Spinal cord (tissue), 10 donors: ENCODE data around the gene ZDHHC11B. TPM values are rescaled to one million over a fixed set of nuclear protein-coding genes. Genes with fewer than 3 reads are reported as not detected.
"Not testable (repeated sequence)": the region's sequence is repeated elsewhere in the genome, so short reads cannot be mapped to it uniquely, and the experiment has no call there.

Experiments used
- DNase-seq, 6 donors: peaks; one replicate each; pipeline versions ENCODE4 v3.0.0 to v3.0.0-alpha.2; 2013 to 2015; ENCODE audit warnings: low spot score in 6 of 6, low read depth in 4 of 6
- H3K27ac ChIP-seq: one replicate; pipeline ENCODE4 v1.5.1; 2013; ENCODE audit warnings: low read depth, low read length, control low read depth
- H3K27me3 ChIP-seq: one replicate; pipeline ENCODE4 v1.6.1; 2013; ENCODE audit warnings: low read length; ENCODE audit not compliant: control insufficient read depth, insufficient read depth
- H3K36me3 ChIP-seq: one replicate; pipeline ENCODE4 v1.6.1; 2013; ENCODE audit warnings: low read length; ENCODE audit not compliant: control insufficient read depth, insufficient read depth
- H3K4me1 ChIP-seq: one replicate; pipeline ENCODE4 v1.6.1; 2013; ENCODE audit warnings: low read length; ENCODE audit not compliant: control insufficient read depth, insufficient read depth
- H3K4me3 ChIP-seq: one replicate; pipeline ENCODE4 v1.5.1; 2013; ENCODE audit warnings: low read depth, low read length, control low read depth
- H3K9me3 ChIP-seq: one replicate; pipeline ENCODE4 v1.6.1; 2013; ENCODE audit warnings: low read length; ENCODE audit not compliant: control insufficient read depth, insufficient read depth
- WGBS: methylation state at CpG from one replicate; pipeline ENCODE4 v1.1.5; 2013; ENCODE audit warnings: missing lambda C conversion rate; ENCODE audit not compliant: insufficient coverage; 5-methylcytosine and 5-hydroxymethylcytosine counted together
- polyA plus RNA-seq, 2 donors: library from polyadenylated mRNA; unstranded; fragments of 120-200 nt; gene quantifications; one replicate each; pipeline ENCODE4 v1.2.1, GENCODE V29; 2013; ENCODE audit not compliant: insufficient read length in 2 of 2
- total RNA-seq, 2 donors: library from RNA; depleted of rRNA in 1 of 2; stranded (reverse); fragments of 120-200 nt in 1 of 2; fragments of >200 nt in 1 of 2; gene quantifications; one replicate each; pipeline versions ENCODE4 v1.2.3 to v1.2.4, GENCODE V29; 2013 to 2014
- donor health status: healthy.

Gene ZDHHC11B
- total and polyA plus RNA-seq, 4 donors: 7.3 to 37.2 (median 16.2) TPM

DNA sequence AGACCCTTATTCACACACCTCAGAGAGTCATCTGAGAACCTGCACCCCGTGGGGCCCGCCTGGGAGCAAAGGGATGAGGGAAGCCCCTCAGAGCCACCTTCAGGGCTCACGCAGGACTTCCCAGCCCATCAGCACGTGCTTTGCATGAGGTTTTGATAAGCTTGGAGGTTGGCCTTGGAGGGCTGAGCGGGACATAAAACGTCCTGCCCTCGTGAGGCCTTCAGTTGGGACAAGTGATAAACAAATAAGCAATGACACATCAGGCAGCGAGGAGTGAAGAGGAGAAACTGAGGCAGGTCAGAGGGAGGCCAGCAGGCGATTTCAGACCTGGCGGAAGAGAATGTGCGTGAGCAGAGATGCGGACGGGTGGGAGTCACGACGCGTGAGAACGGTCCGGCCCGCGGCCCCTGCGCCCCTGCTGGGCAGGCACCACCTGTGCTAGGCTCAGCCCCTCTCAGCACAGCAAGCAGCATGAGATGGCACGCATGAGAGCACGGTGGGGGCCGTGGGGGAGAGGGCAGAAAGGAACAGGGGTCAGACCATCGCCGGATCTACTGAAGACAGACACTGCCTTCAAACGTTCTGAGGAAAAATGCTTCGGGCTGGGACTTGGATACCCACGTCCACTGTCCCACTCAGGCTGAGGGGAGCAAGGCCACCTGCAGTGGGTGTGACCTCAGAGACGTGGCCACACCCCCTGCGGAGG, 12.5 kb downstream of the ZDHHC11B start:
- not testable (repeated sequence) for H3K27ac ChIP-seq, DNase-seq, H3K4me3 ChIP-seq, H3K27me3 ChIP-seq, H3K9me3 ChIP-seq
- Histone ChIP-seq H3K36me3 (peaks cover 36% of the 10 kb centered on the region), H3K4me1 (peaks cover 26% of the 10 kb centered on the region)
- WGBS: 76% methylated on average over 5 of the region's 31 CpGs

DNA sequence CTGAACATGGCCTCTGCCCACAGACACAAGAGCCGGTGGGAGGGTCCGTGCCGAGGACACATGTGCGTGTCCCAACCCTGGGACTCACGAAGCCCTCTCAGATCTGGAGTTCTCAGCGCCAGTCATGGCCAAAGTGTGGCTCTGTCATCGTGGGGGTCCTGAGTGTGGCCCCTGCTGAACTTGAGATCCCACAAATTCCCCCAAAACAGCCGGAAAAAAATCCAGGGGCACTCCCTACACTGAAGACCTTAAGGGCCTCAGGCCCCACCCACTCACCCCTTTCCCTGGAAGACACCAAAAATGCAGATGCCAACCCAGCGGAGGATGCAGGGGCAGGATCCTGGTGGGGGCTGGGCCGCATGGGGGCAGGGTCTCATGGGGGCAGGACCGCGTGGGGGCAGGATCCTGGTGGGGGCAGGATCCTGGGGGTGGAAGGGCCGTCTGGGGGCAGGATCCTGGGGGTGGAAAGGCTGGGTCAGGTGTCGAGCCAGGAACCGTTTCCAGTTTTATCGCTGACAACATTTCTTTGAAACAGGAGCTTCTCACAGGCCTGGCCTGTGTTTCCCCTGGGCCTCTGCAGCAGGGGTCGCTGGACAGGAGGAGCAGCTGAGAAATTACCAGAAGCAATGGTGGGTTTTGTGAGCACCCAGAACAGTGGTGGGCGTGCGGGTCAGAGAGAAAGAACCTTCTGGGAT, 13.3 kb downstream of the ZDHHC11B start:
- not testable (repeated sequence) for H3K9me3 ChIP-seq, H3K27me3 ChIP-seq, H3K4me3 ChIP-seq, DNase-seq, H3K27ac ChIP-seq
- Histone ChIP-seq H3K36me3 (peaks cover 38% of the 10 kb centered on the region), H3K4me1 (peaks cover 18% of the 10 kb centered on the region)
- 87% methylated on average over 15 of the region's 19 CpGs for WGBS

DNA sequence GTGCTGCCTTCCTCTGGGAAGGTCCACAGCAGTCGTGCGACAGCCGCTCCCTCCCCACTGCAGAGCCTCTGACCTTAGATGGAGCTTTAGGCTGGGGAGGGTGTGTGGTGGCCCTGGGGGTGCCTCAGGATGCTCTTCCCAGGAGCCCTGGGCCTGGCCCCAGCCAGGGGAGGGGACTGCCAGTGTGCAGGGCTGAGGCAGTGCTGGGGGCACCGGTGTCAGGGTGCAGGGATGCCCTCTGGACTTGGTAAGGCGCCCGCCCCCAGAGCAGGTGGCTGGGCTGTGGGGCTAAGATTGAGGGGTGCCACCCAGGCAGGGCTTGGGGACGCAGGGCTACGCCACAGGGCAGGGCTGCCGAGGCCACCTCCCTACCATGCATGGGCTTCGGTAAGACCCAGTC, 13.9 kb downstream of the ZDHHC11B start:
- not testable (repeated sequence) for DNase-seq
- 90% methylated on average over 6 of the region's 10 CpGs for WGBS

DNA sequence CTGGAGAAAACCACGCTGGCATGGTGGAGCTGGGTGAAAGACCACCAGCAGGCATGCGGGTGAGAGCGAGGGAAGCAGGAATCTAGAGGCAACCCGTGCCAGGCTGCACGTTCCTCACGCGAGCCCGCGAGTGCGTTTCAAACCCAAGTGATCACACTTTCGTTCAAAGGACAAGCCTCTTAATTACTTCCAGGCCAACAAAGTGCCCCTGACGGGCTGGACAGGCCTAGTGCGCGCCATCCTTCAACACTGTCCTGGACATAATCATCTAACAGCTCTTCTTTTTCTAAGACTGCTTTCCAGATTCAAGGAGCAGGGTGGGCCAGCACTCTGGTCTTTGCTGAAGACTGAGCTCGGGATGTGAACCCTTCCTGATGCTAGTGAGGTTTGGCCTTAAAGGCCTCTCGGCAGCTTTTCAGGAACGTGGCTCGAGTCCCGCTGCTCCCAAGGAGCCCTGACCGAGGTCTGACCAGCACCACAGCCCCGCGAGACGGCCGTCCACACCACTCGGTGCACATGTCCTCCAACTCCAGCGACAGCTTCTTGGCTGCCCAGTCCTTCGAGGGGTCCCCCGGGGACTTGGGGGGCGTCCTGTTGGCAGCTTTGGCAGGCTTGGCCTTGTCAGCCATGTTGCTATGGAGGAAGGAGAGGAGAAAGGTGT, 14.9 kb downstream of the ZDHHC11B start:
- not testable (repeated sequence) for H3K27ac ChIP-seq, H3K4me1 ChIP-seq, H3K27me3 ChIP-seq, DNase-seq, H3K4me3 ChIP-seq, H3K9me3 ChIP-seq
- WGBS: 86% methylated on average over 22 of the region's 29 CpGs
- peaks cover 28% of the 10 kb centered on the region for H3K36me3 ChIP-seq

More for the DNA sequence above, 13.9 kb downstream of the ZDHHC11B start:
- Histone ChIP-seq H3K4me1 (peaks cover 12% of the 10 kb centered on the region), H3K36me3 (peaks cover 36% of the 10 kb centered on the region)
- not testable (repeated sequence) for H3K27ac ChIP-seq, H3K9me3 ChIP-seq, H3K4me3 ChIP-seq, H3K27me3 ChIP-seq

DNA sequence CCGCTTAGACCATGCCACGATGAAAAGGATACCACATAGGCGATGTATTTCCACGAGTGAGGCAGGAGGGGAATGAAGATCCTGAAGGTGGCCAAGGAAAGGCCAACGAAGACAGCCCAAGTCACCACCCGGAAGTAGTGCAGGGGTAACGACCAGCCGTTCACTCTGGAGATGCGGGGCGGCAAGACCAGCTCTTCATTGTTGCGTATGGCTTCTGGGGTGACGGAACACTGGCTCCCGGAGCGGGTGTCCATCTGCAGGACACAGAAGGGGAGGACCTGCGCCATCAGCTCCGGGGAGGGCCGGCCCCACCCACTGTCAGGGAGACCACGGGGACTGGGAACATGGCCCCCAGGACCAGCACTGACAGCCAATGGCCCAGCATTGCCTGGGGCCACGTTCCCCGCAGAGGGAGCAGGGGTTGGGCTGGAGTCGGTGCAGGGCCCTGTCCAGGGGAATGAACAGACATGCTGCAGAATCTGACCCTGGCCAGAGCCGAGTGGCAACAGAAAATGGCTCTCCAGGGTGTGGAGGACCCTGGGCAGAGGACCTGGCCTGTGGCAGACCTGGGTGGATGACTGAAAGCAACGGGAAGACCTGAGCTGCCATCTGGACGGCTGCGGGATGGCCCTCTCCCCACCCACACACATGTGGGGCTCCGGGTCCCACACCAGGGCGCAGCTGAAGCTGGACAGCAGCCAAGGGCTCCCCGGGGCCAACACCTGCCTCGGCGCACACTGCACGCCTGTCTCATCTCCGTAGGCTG, 17.7 kb downstream of the ZDHHC11B start:
- peaks cover 29% of the 10 kb centered on the region for H3K36me3 ChIP-seq
- 87% methylated on average over 32 of the region's 32 CpGs for WGBS
- no peak for DNase-seq

DNA sequence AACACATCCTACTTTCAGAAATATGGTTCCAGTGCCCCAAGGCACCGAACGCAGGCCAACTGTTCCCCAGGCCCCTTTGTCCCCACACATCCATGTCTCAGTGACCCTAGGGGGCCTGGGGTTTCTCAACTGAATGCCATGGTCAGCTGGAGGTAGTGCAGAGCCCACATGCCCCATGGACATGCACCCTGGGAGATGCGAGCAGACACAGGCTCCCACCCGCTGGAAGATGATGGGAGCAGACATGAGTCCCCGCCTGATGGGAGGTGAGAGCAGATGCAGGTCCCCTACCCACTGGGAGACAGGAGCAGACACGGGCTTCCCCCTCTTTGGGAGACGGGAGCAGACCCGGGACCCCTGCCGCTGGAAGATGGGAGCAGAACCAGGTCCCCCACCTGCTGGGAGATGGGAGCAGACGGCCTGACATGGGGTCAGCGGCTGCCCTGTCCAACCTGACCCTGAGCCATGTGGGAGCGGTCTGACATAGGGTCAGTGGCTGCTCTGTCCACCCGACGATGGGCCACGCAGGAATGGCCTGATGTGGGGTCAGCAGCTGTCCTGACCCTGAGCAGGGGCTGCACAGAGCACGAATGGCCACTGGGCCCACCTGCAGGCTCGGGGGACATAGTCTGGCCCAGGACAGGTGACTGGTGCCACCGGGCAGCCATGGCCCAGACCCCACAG, 18.4 kb downstream of the ZDHHC11B start:
- H3K9me3 ChIP-seq: peaks cover 3% of the 10 kb centered on the region
- DNase-seq: no peak
- H3K4me3 ChIP-seq: no peak overlapping the region
- H3K27me3 ChIP-seq: no peaks in the 10 kb centered on the region
- no peak overlapping the region for H3K27ac ChIP-seq
- H3K36me3 ChIP-seq: peaks cover 33% of the 10 kb centered on the region
- 88% methylated on average over 18 of the region's 18 CpGs for WGBS
- peaks cover 7% of the 10 kb centered on the region for H3K4me1 ChIP-seq

More for the DNA sequence above, 17.7 kb downstream of the ZDHHC11B start:
- peaks cover 3% of the 10 kb centered on the region for H3K4me1 ChIP-seq
- no peak overlapping the region for H3K27ac ChIP-seq
- peaks cover 3% of the 10 kb centered on the region for H3K9me3 ChIP-seq
- no peaks in the 10 kb centered on the region for H3K27me3 ChIP-seq
- H3K4me3 ChIP-seq: no peak overlapping the region

DNA sequence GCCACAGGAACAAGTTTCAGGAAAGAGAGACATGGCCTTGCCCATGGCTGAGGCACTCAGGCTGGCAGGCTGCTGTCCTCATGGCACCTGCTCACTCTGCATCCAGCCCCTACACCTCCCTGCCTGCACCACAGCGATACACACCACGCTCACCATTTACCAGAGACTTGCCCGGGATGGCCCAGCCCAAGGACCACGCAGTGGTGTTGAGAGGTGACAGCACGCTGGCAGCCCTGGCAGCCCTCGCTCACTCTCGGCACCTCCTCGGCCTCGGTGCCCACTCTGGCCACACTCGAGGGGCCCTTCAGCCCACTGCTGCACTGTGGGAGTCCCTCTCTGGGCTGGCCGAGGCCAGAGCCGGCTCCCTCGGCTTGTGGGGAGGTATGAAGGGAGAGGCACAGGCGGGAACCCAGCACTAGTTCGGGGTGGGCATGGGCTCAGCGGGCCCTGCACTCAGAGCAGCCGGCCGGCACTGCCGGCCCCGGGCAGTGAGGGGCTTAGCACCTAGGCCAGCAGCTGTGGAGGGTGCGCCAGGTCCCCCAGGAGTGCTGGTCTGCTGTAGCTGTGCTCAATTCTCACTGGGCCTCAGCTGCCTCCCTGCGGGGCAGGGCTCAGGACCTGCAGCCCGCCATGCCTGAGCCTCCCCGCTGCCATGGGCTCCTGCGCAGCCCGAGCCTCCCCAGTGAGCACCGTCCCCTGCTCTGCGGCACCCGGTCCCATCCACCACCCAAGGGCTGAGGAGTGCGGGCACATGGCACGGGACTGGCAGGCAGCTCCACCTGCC, 20.3 kb downstream of the ZDHHC11B start:
- Histone ChIP-seq H3K4me1 (peaks cover 19% of the 10 kb centered on the region), H3K36me3 (peaks cover 43% of the 10 kb centered on the region), H3K4me3 (no peak overlapping the region), H3K27ac (no peak overlapping the region), H3K27me3 (no peaks in the 10 kb centered on the region), H3K9me3 (peaks cover 3% of the 10 kb centered on the region)
- WGBS: 96% methylated on average over 31 of the region's 31 CpGs
- DNase-seq: no peak

DNA sequence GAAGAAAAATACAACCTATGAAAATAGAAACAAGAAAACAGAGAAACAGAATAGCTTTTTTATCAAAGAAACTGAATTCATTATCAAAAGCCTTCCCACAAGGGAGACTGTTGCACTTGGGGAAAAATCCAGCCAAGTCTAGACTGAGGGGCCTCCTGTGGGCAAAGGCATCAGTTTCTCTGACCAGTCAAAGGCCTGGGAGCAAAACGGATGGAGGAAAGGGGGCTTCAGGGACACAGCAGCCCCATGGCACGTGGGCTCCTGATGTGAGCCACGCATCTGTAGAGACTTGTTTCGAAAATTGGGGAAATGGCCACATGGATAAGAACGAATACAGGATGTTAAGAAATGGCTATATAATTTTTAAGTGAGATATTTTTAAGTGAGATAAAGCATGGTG, 21.1 kb downstream of the ZDHHC11B start:
- 82% methylated on average over 5 of the region's 5 CpGs for WGBS
- peaks cover 3% of the 10 kb centered on the region for H3K9me3 ChIP-seq
- peaks cover 45% of the 10 kb centered on the region for H3K36me3 ChIP-seq
- H3K4me3 ChIP-seq: no peak overlapping the region
- DNase-seq: no peak
- H3K27ac ChIP-seq: no peak overlapping the region
- H3K4me1 ChIP-seq: peaks cover 26% of the 10 kb centered on the region
- H3K27me3 ChIP-seq: no peaks in the 10 kb centered on the region
